ENCODE measurements around the gene TTLL10. TPM values are rescaled to one million over a fixed set of nuclear protein-coding genes. Genes with fewer than 3 reads are reported as not detected.

TTLL10 gene
- total RNA-seq, 4 donors from 2014 or later = 0.17 TPM; not detected in 3

DNA sequence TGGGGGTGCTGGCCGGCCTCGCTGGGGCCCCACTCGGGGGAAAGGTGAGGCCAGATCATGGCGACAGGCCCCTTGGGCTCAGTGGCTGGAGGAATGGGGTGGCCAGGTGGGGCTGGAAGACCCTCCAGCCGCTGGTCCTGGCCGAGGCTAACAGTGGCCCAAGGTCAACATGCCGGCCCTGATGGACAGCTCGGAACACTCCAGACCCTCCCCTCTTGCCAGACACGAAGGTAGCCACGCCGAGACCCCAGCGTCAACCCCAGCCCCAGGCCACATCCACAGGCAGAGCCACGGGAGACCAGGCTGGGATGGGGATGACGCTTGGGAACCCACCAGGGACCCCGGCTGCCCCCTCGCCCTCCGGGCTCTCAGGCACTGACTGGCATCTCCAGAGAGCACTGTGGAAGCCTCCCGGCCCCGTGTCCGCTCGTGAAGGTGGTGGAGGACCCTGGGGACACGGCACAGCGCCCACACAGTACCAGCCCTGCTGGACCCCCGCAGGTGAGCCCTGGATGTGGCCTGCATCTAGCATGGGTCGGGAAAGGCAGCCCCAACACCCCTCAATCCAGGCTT, 73.7 kb downstream of the TTLL10 start:
- WGBS = 73% methylated on average over 19 of the region's 25 CpGs
- H3K27me3 ChIP-seq = peaks cover 0 to 38% (median 18%) of the 10 kb centered on the region in 4 donors
- intact Hi-C loops (cut with DNase I) = no loop called here
- no peak for DNase-seq (ENCODE audit: extremely low spot score)
- peaks cover 0 to 31% (median 9%) of the 10 kb centered on the region in 4 donors for H3K36me3 ChIP-seq
- no peaks in the 10 kb centered on the region for H3K9me3 ChIP-seq
- H3K4me3 ChIP-seq = no peak overlapping the region
- TF ChIP-seq, protein P1, sequence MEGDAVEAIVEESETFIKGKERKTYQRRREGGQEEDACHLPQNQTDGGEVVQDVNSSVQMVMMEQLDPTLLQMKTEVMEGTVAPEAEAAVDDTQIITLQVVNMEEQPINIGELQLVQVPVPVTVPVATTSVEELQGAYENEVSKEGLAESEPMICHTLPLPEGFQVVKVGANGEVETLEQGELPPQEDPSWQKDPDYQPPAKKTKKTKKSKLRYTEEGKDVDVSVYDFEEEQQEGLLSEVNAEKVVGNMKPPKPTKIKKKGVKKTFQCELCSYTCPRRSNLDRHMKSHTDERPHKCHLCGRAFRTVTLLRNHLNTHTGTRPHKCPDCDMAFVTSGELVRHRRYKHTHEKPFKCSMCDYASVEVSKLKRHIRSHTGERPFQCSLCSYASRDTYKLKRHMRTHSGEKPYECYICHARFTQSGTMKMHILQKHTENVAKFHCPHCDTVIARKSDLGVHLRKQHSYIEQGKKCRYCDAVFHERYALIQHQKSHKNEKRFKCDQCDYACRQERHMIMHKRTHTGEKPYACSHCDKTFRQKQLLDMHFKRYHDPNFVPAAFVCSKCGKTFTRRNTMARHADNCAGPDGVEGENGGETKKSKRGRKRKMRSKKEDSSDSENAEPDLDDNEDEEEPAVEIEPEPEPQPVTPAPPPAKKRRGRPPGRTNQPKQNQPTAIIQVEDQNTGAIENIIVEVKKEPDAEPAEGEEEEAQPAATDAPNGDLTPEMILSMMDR (IDR thresholded peaks at IDR 0.05) = no peak
- no peak for TF ChIP-seq EP300 (IDR thresholded peaks at IDR 0.05)
- no peak for TF ChIP-seq POLR2A (IDR thresholded peaks at IDR 0.05; ENCODE audit: low read depth)
- no peak for TF ChIP-seq POLR2AphosphoS5 (IDR thresholded peaks at IDR 0.05)
- H3K27ac ChIP-seq (replicated peaks in 1 of 4) = no peak overlapping the region
- H3K4me1 ChIP-seq = peaks cover 3 to 19% (median 15%) of the 10 kb centered on the region in 4 donors

Small RNA genes within 50 kb of the gene (small RNA-seq; reads per million reads assigned to genes)
- gene MIR200A (0.17 to 0.19 (median 0.17) reads per million in 3 donors), gene MIR200B (0.25 to 1.9 (median 1.2) reads per million in 3 donors), gene MIR429 (0 to 0.19 (median 0) reads per million in 3 donors)

Other genes with a start within 250 kb of the TTLL10 start
- gene SAMD11, start 250.0 kb upstream of the TTLL10 start, total RNA-seq = 10 to 100 TPM in 2 of 4 donors, 1 to 10 TPM in 2; 6.2 to 28.8 (median 13.9) TPM
- 10 to 100 TPM; 35.3 to 54.1 (median 47.5) TPM for gene NOC2L, start 214.6 kb upstream of the TTLL10 start, total RNA-seq
- gene KLHL17, start 213.3 kb upstream of the TTLL10 start, total RNA-seq = 10 to 100 TPM in 1 of 4 donors, 1 to 10 TPM in 3; 3.7 to 10.8 (median 6.2) TPM
- under 1 TPM in 3 of 4 donors, not detected in 1; 0.17 to 0.50 (median 0.19) TPM for gene PLEKHN1, start 207.4 kb upstream of the TTLL10 start, total RNA-seq
- gene PERM1, start 191.8 kb upstream of the TTLL10 start, total RNA-seq = under 1 TPM; 0.11 to 0.50 (median 0.30) TPM
- 10 to 100 TPM; 37.8 to 90.4 (median 65.0) TPM for gene HES4, start 173.8 kb upstream of the TTLL10 start, total RNA-seq
- 10 to 100 TPM; 39.4 to 74.9 (median 41.1) TPM for gene ISG15, start 160.4 kb upstream of the TTLL10 start, total RNA-seq
- gene AGRN, start 153.8 kb upstream of the TTLL10 start, total RNA-seq = 10 to 100 TPM; 17.0 to 31.6 (median 22.6) TPM
- not detected for gene RNF223, start 99.6 kb upstream of the TTLL10 start, total RNA-seq
- 10 to 100 TPM in 1 of 4 donors, 1 to 10 TPM in 3; 4.2 to 11.9 (median 8.5) TPM for gene C1orf159, start 57.8 kb upstream of the TTLL10 start, total RNA-seq
- under 1 TPM in 2 of 4 donors, not detected in 2; 0.29 to 0.66 TPM for gene TNFRSF18, start 32.7 kb downstream of the TTLL10 start, total RNA-seq
- 1 to 10 TPM in 2 of 4 donors, under 1 TPM in 2; 0.50 to 2.1 (median 0.93) TPM for gene TNFRSF4, start 40.3 kb downstream of the TTLL10 start, total RNA-seq
- 100 to 1,000 TPM in 3 of 4 donors, 10 to 100 TPM in 1; 88.5 to 125 (median 107) TPM for gene SDF4, start 58.1 kb downstream of the TTLL10 start, total RNA-seq
- 10 to 100 TPM; 10.4 to 24.6 (median 21.0) TPM for gene B3GALT6, start 58.4 kb downstream of the TTLL10 start, total RNA-seq
- gene C1QTNF12, start 72.8 kb downstream of the TTLL10 start, total RNA-seq = under 1 TPM in 2 of 4 donors, not detected in 2; 0.33 to 0.52 TPM
- gene UBE2J2, start 100.0 kb downstream of the TTLL10 start, total RNA-seq = 10 to 100 TPM; 34.9 to 61.4 (median 49.5) TPM
- 1 to 10 TPM in 3 of 4 donors, under 1 TPM in 1; 0.83 to 4.1 (median 1.9) TPM for gene SCNN1D, start 106.6 kb downstream of the TTLL10 start, total RNA-seq
- gene ACAP3, start 134.1 kb downstream of the TTLL10 start, total RNA-seq = 10 to 100 TPM; 34.8 to 63.2 (median 47.4) TPM
- 10 to 100 TPM; 10.3 to 24.7 (median 21.7) TPM for gene PUSL1, start 134.7 kb downstream of the TTLL10 start, total RNA-seq
- 100 to 1,000 TPM in 1 of 4 donors, 10 to 100 TPM in 3; 75.9 to 121 (median 87.8) TPM for gene INTS11, start 150.8 kb downstream of the TTLL10 start, total RNA-seq
- 10 to 100 TPM; 15.4 to 44.9 (median 31.5) TPM for gene CPTP, start 150.9 kb downstream of the TTLL10 start, total RNA-seq
- gene TAS1R3, start 157.4 kb downstream of the TTLL10 start, total RNA-seq = under 1 TPM in 2 of 4 donors, not detected in 2; 0.17 to 0.32 TPM
- 100 to 1,000 TPM in 2 of 4 donors, 10 to 100 TPM in 2; 66.9 to 141 (median 114) TPM for gene DVL1, start 175.5 kb downstream of the TTLL10 start, total RNA-seq
- gene MXRA8, start 184.7 kb downstream of the TTLL10 start, total RNA-seq = 100 to 1,000 TPM in 2 of 4 donors, 10 to 100 TPM in 2; 68.5 to 129 (median 87.2) TPM
- 100 to 1,000 TPM in 3 of 4 donors, 10 to 100 TPM in 1; 98.4 to 152 (median 117) TPM for gene AURKAIP1, start 201.3 kb downstream of the TTLL10 start, total RNA-seq
- gene CCNL2, start 225.5 kb downstream of the TTLL10 start, total RNA-seq = 100 to 1,000 TPM in 2 of 4 donors, 10 to 100 TPM in 2; 73.4 to 136 (median 108) TPM
- gene MRPL20, start 233.4 kb downstream of the TTLL10 start, total RNA-seq = 100 to 1,000 TPM; 144 to 175 (median 155) TPM
- gene ANKRD65, start 247.4 kb downstream of the TTLL10 start, total RNA-seq = 10 to 100 TPM in 2 of 4 donors, 1 to 10 TPM in 2; 8.1 to 19.2 (median 9.8) TPM